ENCODE results near the gene DFFA.

DFFA gene

GRCh38 chr1:10444795-10445397, 27.4 kb downstream of the DFFA start:
- H3K79me2 ChIP-seq (ENCODE audit: insufficient read depth, low read length), result no peaks in the 10 kb centered on the region
- H3K9me3 ChIP-seq (ENCODE audit: insufficient read depth, low read length, severe bottlenecking), result no peaks in the 10 kb centered on the region
- TF ChIP-seq CTCF (IDR thresholded peaks at IDR 0.05; ENCODE audit: borderline replicate concordance, extremely low read depth, low read length, poor library complexity, severe bottlenecking), result no peak
- TF ChIP-seq EZH2 (IDR thresholded peaks at IDR 0.05; ENCODE audit: borderline replicate concordance, low read depth, low read length, severe bottlenecking), result no peak
- no peak overlapping the region for H3K4me2 ChIP-seq (ENCODE audit: insufficient read depth, low read length)
- no peak overlapping the region for H2AFZ ChIP-seq (ENCODE audit: low read depth, low read length)
- H3K4me3 ChIP-seq (ENCODE audit: low read depth in 1 of 2, low read length in 2 of 2), result no peak overlapping the region
- H3K36me3 ChIP-seq (ENCODE audit: insufficient read depth, low read length), result peaks cover 17% of the 10 kb centered on the region
- no peak overlapping the region for H3K9ac ChIP-seq (ENCODE audit: low read depth, low read length)
- ATAC-seq (ENCODE audit: insufficient read depth, low read depth) (no peak), DNase-seq (no peak)
- H3K27ac ChIP-seq (ENCODE audit: low read length), result no peak overlapping the region
- H4K20me1 ChIP-seq (ENCODE audit: insufficient read depth, low read length), result no peaks in the 10 kb centered on the region
- no peaks in the 10 kb centered on the region for H3K27me3 ChIP-seq (ENCODE audit: insufficient read depth, low read length, poor library complexity)
- no peaks in the 10 kb centered on the region for H3K4me1 ChIP-seq (ENCODE audit: insufficient read depth, low read length)

GRCh38 chr1:10444248-10444647, 28.1 kb downstream of the DFFA start:
- DNase-seq, result no peak
- Histone ChIP-seq H3K9me3 (ENCODE audit: insufficient read depth, low read length, severe bottlenecking) (no peaks in the 10 kb centered on the region), H3K4me2 (ENCODE audit: insufficient read depth, low read length) (no peak overlapping the region), H3K4me3 (ENCODE audit: low read depth in 1 of 2, low read length in 2 of 2) (no peak overlapping the region), H3K36me3 (ENCODE audit: insufficient read depth, low read length) (peaks cover 17% of the 10 kb centered on the region), H3K79me2 (ENCODE audit: insufficient read depth, low read length) (no peaks in the 10 kb centered on the region), H3K9ac (ENCODE audit: low read depth, low read length) (no peak overlapping the region), H3K4me1 (ENCODE audit: insufficient read depth, low read length) (no peaks in the 10 kb centered on the region), H3K27ac (ENCODE audit: low read length) (no peak overlapping the region), H3K27me3 (ENCODE audit: insufficient read depth, low read length, poor library complexity) (no peaks in the 10 kb centered on the region), H2AFZ (ENCODE audit: low read depth, low read length) (no peak overlapping the region), H4K20me1 (ENCODE audit: insufficient read depth, low read length) (no peaks in the 10 kb centered on the region)
- ATAC-seq (ENCODE audit: insufficient read depth, low read depth), result no peak
- TF ChIP-seq CTCF (IDR thresholded peaks at IDR 0.05; ENCODE audit: borderline replicate concordance, extremely low read depth, low read length, poor library complexity, severe bottlenecking) (no peak), EZH2 (IDR thresholded peaks at IDR 0.05; ENCODE audit: borderline replicate concordance, low read depth, low read length, severe bottlenecking) (no peak)

- TF ChIP-seq EZH2 (IDR thresholded peaks at IDR 0.05; ENCODE audit: borderline replicate concordance, low read depth, low read length, severe bottlenecking) (no peak), CTCF (IDR thresholded peaks at IDR 0.05; ENCODE audit: borderline replicate concordance, extremely low read depth, low read length, poor library complexity, severe bottlenecking) (no peak)
- no peak overlapping the region for H3K4me2 ChIP-seq (ENCODE audit: insufficient read depth, low read length)
- DNase-seq (no peak), ATAC-seq (ENCODE audit: insufficient read depth, low read depth) (no peak)
- no peak overlapping the region for H2AFZ ChIP-seq (ENCODE audit: low read depth, low read length)
- no peaks in the 10 kb centered on the region for H3K27me3 ChIP-seq (ENCODE audit: insufficient read depth, low read length, poor library complexity)
- H3K36me3 ChIP-seq (ENCODE audit: insufficient read depth, low read length), result peaks cover 17% of the 10 kb centered on the region
- no peak overlapping the region for H3K9ac ChIP-seq (ENCODE audit: low read depth, low read length)
- no peaks in the 10 kb centered on the region for H4K20me1 ChIP-seq (ENCODE audit: insufficient read depth, low read length)
- H3K9me3 ChIP-seq (ENCODE audit: insufficient read depth, low read length, severe bottlenecking), result no peaks in the 10 kb centered on the region
- H3K27ac ChIP-seq (ENCODE audit: low read length), result no peak overlapping the region
- H3K4me1 ChIP-seq (ENCODE audit: insufficient read depth, low read length), result no peaks in the 10 kb centered on the region
- no peaks in the 10 kb centered on the region for H3K79me2 ChIP-seq (ENCODE audit: insufficient read depth, low read length)
- no peak overlapping the region for H3K4me3 ChIP-seq (ENCODE audit: low read depth in 1 of 2, low read length in 2 of 2)
Measured at GRCh38 chr1:10440794-10441193, 31.5 kb downstream of the DFFA start.

Data from DND-41 (cell line).